Panc1 (cell line): ENCODE data around the gene MAEA. TPM values are rescaled to one million over a fixed set of nuclear protein-coding genes. Genes with fewer than 3 reads are reported as not detected.

Experiments
- ATAC-seq: fragments of 200-7000 bp; cut with Tn5 transposase; 2 replicates; pipeline ENCODE4 v1.9.1; 2020; ENCODE audit warnings: mild to moderate bottlenecking, moderate library complexity
- BruUV-seq: library from RNA; stranded (reverse); fragments of 400-500 nt; replicated peaks from 2 replicates; lab custom pipeline; 2021; lab: Mats Ljungman, UMichigan
- CTCF ChIA-PET: fragments of 300-600 bp; sonication (Branson Sonifier 250); formaldehyde crosslinking; loops from one replicate; lab custom pipeline; 2022; ENCODE audit warnings: antibody characterized with exemption; lab: Charles Lee
- POLR2A ChIA-PET: fragments of 300-600 bp; sonication (Branson Sonifier 250); formaldehyde crosslinking; loops from one replicate; lab custom pipeline; 2022; ENCODE audit warnings: antibody characterized with exemption; lab: Charles Lee
- DNase-seq: peaks from one replicate; pipeline ENCODE4 v3.0.0-alpha.2; 2010; ENCODE audit warnings: low read depth, low spot score
- H3K27ac ChIP-seq: 2 replicates; pipeline ENCODE4 v1.5.1; 2011; ENCODE audit warnings: mild to moderate bottlenecking, low read length, inconsistent platforms
- H3K27me3 ChIP-seq: fragments of 200-500 bp; sonication (Bioruptor generic); 2 replicates; pipeline ENCODE4 v1.6.0; 2014; ENCODE audit warnings: low read length, inconsistent platforms; ENCODE audit not compliant: control insufficient read depth, insufficient read depth
- H3K36me3 ChIP-seq: fragments of 200-500 bp; sonication (Bioruptor generic); 2 replicates; pipeline ENCODE4 v1.5.1; 2014; ENCODE audit warnings: inconsistent platforms, mild to moderate bottlenecking, low read length, moderate library complexity; ENCODE audit not compliant: control insufficient read depth, insufficient read depth
- H3K4me1 ChIP-seq: 2 replicates; pipeline ENCODE4 v1.5.1; 2011; ENCODE audit warnings: inconsistent platforms, mild to moderate bottlenecking, low read length, moderate library complexity; ENCODE audit not compliant: control insufficient read depth, insufficient read depth
- H3K4me3 ChIP-seq, 2 experiments: 2 replicates each; pipeline ENCODE4 v1.5.1; 2011 to 2012; ENCODE audit warnings: low read depth in 2 of 2, low read length in 2 of 2, mild to moderate bottlenecking in 2 of 2, inconsistent platforms in 1 of 2, moderate library complexity in 1 of 2
- H3K9me3 ChIP-seq: fragments of 200-500 bp; sonication (Bioruptor generic); 2 replicates; pipeline ENCODE4 v1.5.1; 2014; ENCODE audit warnings: low read depth, mild to moderate bottlenecking, inconsistent platforms, low read length, moderate library complexity; ENCODE audit not compliant: control insufficient read depth, insufficient read depth
- POLR2AphosphoS5 ChIP-seq: IDR thresholded peaks from 2 replicates; pipeline ENCODE4 v1.6.1; 2012; ENCODE audit warnings: mild to moderate bottlenecking, low read depth, low read length, moderate library complexity
- SIN3A ChIP-seq: IDR thresholded peaks from 2 replicates; pipeline ENCODE4 v1.6.1; 2012; ENCODE audit warnings: low read depth, mild to moderate bottlenecking, low read length, moderate library complexity, borderline replicate concordance; ENCODE audit not compliant: insufficient read depth
- TCF7L2 ChIP-seq: IDR thresholded peaks from 2 replicates; pipeline ENCODE4 v1.6.1; 2011; ENCODE audit warnings: mild to moderate bottlenecking, low read depth, low read length, inconsistent platforms
- in situ Hi-C: cut with HindIII; loops from 2 replicates; pipeline ENCODE4 v1.10.0; 2016; ENCODE audit warnings: low sequenced_read_pairs, low pct_unique_long_range_greater_than_20kb
- intact Hi-C: fragments of 100-400 bp; cut with micrococcal nuclease; formaldehyde crosslinking; loops from one replicate; pipeline ENCODE4 v1.10.0; 2022; ENCODE audit not compliant: unreplicated experiment
- total RNA-seq: library from RNA; stranded (reverse); gene quantifications from one replicate; pipeline ENCODE4 v1.2.1, GENCODE V29; 2021; ENCODE audit not compliant: unreplicated experiment
- TF ChIP-seq, protein P1 (sequence below): fragments of 450-650 bp; IDR thresholded peaks from 2 replicates; pipeline ENCODE4 v1.5.1; 2017; ENCODE audit warnings: mild to moderate bottlenecking
- TF ChIP-seq, protein P2 (sequence below), 2 experiments: IDR thresholded peaks; 2 replicates each; pipeline ENCODE4 v1.6.1; 2011 to 2012; ENCODE audit warnings: low read depth in 2 of 2, control low read depth in 1 of 2, low read length in 1 of 2, mild to moderate bottlenecking in 1 of 2, moderate library complexity in 1 of 2; ENCODE audit not compliant: insufficient read depth in 1 of 2

Gene MAEA
- total RNA-seq, 1 experiment from 2014 or later: 62.3 TPM

DNA sequence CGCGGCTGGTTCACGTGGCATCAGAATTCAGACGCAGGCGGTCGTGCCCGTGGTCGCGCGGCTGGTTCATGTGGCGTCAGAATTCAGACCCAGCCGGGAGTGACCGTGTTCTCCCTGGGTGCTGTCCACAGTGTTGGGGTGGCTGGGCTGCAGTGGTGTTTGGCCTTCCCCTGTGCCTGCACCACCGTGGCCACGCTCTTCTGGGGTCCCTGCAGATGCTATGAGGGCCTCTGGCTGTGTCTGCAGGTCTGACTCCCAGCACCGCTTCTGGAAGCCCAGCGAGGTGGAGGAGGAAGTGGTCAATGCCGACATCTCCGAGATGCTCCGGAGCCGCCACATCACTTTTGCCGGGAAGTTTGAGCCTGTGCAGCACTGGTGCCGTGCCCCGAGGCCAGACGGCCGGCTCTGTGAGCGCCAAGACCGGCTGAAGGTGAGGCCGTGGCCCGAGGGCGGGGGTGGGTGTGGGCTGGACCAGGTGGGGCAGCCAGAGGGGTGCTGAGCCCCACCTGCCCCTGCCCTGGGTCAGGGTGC is 90.2 kb downstream of the MAEA start:
- in situ Hi-C loops (no loop called here), intact Hi-C loops (no loop called here)
- Histone ChIP-seq H3K27ac (no peak overlapping the region), H3K27me3 (no peaks in the 10 kb centered on the region), H3K4me3 (no peak overlapping the region), H3K4me1 (no peaks in the 10 kb centered on the region), H3K36me3 (no peaks in the 10 kb centered on the region), H3K9me3 (no peaks in the 10 kb centered on the region)
- DNase-seq: no peak
- ChIA-PET CTCF (no interaction called here), POLR2A (no interaction called here)
- ATAC-seq: no peak
- no TSS peak for BruUV-seq
- TF ChIP-seq, protein P1, sequence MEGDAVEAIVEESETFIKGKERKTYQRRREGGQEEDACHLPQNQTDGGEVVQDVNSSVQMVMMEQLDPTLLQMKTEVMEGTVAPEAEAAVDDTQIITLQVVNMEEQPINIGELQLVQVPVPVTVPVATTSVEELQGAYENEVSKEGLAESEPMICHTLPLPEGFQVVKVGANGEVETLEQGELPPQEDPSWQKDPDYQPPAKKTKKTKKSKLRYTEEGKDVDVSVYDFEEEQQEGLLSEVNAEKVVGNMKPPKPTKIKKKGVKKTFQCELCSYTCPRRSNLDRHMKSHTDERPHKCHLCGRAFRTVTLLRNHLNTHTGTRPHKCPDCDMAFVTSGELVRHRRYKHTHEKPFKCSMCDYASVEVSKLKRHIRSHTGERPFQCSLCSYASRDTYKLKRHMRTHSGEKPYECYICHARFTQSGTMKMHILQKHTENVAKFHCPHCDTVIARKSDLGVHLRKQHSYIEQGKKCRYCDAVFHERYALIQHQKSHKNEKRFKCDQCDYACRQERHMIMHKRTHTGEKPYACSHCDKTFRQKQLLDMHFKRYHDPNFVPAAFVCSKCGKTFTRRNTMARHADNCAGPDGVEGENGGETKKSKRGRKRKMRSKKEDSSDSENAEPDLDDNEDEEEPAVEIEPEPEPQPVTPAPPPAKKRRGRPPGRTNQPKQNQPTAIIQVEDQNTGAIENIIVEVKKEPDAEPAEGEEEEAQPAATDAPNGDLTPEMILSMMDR: no peak
- TF ChIP-seq SIN3A (no peak), POLR2AphosphoS5 (no peak), TCF7L2 (no peak)
- TF ChIP-seq, protein P2, sequence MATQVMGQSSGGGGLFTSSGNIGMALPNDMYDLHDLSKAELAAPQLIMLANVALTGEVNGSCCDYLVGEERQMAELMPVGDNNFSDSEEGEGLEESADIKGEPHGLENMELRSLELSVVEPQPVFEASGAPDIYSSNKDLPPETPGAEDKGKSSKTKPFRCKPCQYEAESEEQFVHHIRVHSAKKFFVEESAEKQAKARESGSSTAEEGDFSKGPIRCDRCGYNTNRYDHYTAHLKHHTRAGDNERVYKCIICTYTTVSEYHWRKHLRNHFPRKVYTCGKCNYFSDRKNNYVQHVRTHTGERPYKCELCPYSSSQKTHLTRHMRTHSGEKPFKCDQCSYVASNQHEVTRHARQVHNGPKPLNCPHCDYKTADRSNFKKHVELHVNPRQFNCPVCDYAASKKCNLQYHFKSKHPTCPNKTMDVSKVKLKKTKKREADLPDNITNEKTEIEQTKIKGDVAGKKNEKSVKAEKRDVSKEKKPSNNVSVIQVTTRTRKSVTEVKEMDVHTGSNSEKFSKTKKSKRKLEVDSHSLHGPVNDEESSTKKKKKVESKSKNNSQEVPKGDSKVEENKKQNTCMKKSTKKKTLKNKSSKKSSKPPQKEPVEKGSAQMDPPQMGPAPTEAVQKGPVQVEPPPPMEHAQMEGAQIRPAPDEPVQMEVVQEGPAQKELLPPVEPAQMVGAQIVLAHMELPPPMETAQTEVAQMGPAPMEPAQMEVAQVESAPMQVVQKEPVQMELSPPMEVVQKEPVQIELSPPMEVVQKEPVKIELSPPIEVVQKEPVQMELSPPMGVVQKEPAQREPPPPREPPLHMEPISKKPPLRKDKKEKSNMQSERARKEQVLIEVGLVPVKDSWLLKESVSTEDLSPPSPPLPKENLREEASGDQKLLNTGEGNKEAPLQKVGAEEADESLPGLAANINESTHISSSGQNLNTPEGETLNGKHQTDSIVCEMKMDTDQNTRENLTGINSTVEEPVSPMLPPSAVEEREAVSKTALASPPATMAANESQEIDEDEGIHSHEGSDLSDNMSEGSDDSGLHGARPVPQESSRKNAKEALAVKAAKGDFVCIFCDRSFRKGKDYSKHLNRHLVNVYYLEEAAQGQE (IDR thresholded peaks at IDR 0.05; ENCODE audit: insufficient read depth in 1 of 2, low read depth in 2 of 2, low read length in 1 of 2): no peak

- no peaks in the 10 kb centered on the region for H3K36me3 ChIP-seq
- CTCF ChIA-PET: no interaction called here
- in situ Hi-C loops (no loop called here), intact Hi-C loops (no loop called here)
- DNase-seq: no peak
- BruUV-seq: no TSS peak
- TF ChIP-seq SIN3A (no peak), POLR2AphosphoS5 (no peak), TCF7L2 (no peak)
- TF ChIP-seq, protein P1: no peak
- TF ChIP-seq, protein P2 (IDR thresholded peaks at IDR 0.05; ENCODE audit: insufficient read depth in 1 of 2, low read depth in 2 of 2, low read length in 1 of 2): no peak
- no peak overlapping the region for H3K27ac ChIP-seq
- H3K4me1 ChIP-seq: no peaks in the 10 kb centered on the region
- POLR2A ChIA-PET: no interaction called here
- no peak for ATAC-seq
- H3K27me3 ChIP-seq: no peaks in the 10 kb centered on the region
- no peak overlapping the region for H3K4me3 ChIP-seq
- H3K9me3 ChIP-seq: no peaks in the 10 kb centered on the region
These were observed 90.9 kb downstream of the MAEA start for GRCh38 chr4:1380368-1381151.
